K562 (cell line): Measurements from ENCODE around the gene TUT1. TPM values are rescaled to one million over a fixed set of nuclear protein-coding genes. Genes with fewer than 3 reads are reported as not detected.

ENCODE experiments used
- CBX1 ChIP-seq: sonication (generic); IDR thresholded peaks from 2 replicates; pipeline ENCODE4 v1.6.1; 2016; ENCODE audit warnings: antibody characterized with exemption, low read depth, mild to moderate bottlenecking
- E2F5 ChIP-seq: sonication (generic); formaldehyde crosslinking; IDR thresholded peaks from 2 replicates; pipeline ENCODE4 v1.8.0; 2022; ENCODE audit warnings: mild to moderate bottlenecking, missing genetic modification reagents
- ETS1 ChIP-seq: conservative IDR thresholded peaks from 2 replicates; pipeline ENCODE4 v1.6.1; 2011; ENCODE audit warnings: low read depth, mild to moderate bottlenecking, low read length; ENCODE audit not compliant: control insufficient read depth
- FOXP1 ChIP-seq: sonication (generic); formaldehyde crosslinking; IDR thresholded peaks from 2 replicates; pipeline ENCODE4 v1.8.0; 2022; ENCODE audit warnings: mild to moderate bottlenecking, missing genetic modification reagents
- NFXL1 ChIP-seq: fragments of 450-650 bp; formaldehyde crosslinking; IDR thresholded peaks from 2 replicates; pipeline ENCODE4 v1.4.0; 2021; ENCODE audit warnings: mild to moderate bottlenecking
- TBP ChIP-seq: optimal IDR thresholded peaks from 2 replicates; pipeline ENCODE3; 2011; ENCODE audit warnings: low read depth, low read length, improper control_type of control experiment
- ZBTB26 ChIP-seq: fragments of 450-650 bp; formaldehyde crosslinking; IDR thresholded peaks from 2 replicates; pipeline ENCODE4 v1.4.0; 2022; ENCODE audit warnings: missing genetic modification characterization
- ZBTB33 ChIP-seq: sonication (generic); formaldehyde crosslinking; IDR thresholded peaks from 2 replicates; pipeline ENCODE4 v1.8.1; 2023; ENCODE audit warnings: mild to moderate bottlenecking, missing genetic modification reagents
- ZFP91 ChIP-seq: sonication (generic); formaldehyde crosslinking; IDR thresholded peaks from 2 replicates; pipeline ENCODE4 v1.8.0; 2022; ENCODE audit warnings: mild to moderate bottlenecking, missing genetic modification reagents
- ZNF407 ChIP-seq: fragments of 450-650 bp; IDR thresholded peaks from 2 replicates; pipeline ENCODE4 v1.6.1; 2016; ENCODE audit warnings: low read depth
- polyA plus RNA-seq, 8 experiments: library from polyadenylated mRNA; depleted of rRNA in 4 of 8; stranded (reverse) in 5 of 8; unstranded in 3 of 8; fragments of >200 nt; fragmentation: Nextera tagmentation in 2 of 8; fragmentation: Illumina TruSeq in 1 of 8; extraction: Ambion mirVana in 2 of 8; extraction: Trizol in 1 of 8; gene quantifications; 2 replicates each; pipeline versions ENCODE4 v1.2.1 to v1.2.3, GENCODE V29; 2011 to 2014; ENCODE audit warnings: inconsistent platforms in 1 of 8, missing spikeins in 1 of 8
- total RNA-seq, 7 experiments: library from RNA; depleted of rRNA in 6 of 7; stranded (reverse); fragments of >200 nt in 6 of 7; fragmentation: Illumina TruSeq in 2 of 7; extraction: Trizol in 2 of 7; gene quantifications; 2 replicates each; pipeline versions ENCODE4 v1.2.1 to v1.2.3, GENCODE V29; 2011 to 2021; ENCODE audit warnings: low replicate concordance in 1 of 7

The TUT1 gene
- total and polyA plus RNA-seq, 9 of the 15 experiments (the other 6 are each of a cell fraction or from before 2014, with no cell fraction given) = 0.66 to 44.3 (median 15.7) TPM

GRCh38 chr11:62556108-62556874, 35.0 kb downstream of the TUT1 start (continued):
- TF ChIP-seq ZNF407 (no peak), CBX1 (no peak), ZBTB26 (CRISPR knock-in tag) (0 out of 2 replicates have a peak, but pooled peaks have one; percentile 28), E2F5 (CRISPR knock-in tag) (no peak), NFXL1 (CRISPR knock-in tag) (no peak), TBP (no peak), ZFP91 (CRISPR knock-in tag) (no peak), FOXP1 (CRISPR knock-in tag) (no peak), ZBTB33 (CRISPR knock-in tag) (peak; percentile 10; the same call in 1 of the 2 replicates), ETS1 (no peak)
